ENCODE data around the gene NFKBIZ. TPM values are rescaled to one million over a fixed set of nuclear protein-coding genes. Genes with fewer than 3 reads are reported as not detected.

Gene NFKBIZ
- total RNA-seq, 2 donors from 2014 or later: 25.7 to 38.3 TPM

DNA sequence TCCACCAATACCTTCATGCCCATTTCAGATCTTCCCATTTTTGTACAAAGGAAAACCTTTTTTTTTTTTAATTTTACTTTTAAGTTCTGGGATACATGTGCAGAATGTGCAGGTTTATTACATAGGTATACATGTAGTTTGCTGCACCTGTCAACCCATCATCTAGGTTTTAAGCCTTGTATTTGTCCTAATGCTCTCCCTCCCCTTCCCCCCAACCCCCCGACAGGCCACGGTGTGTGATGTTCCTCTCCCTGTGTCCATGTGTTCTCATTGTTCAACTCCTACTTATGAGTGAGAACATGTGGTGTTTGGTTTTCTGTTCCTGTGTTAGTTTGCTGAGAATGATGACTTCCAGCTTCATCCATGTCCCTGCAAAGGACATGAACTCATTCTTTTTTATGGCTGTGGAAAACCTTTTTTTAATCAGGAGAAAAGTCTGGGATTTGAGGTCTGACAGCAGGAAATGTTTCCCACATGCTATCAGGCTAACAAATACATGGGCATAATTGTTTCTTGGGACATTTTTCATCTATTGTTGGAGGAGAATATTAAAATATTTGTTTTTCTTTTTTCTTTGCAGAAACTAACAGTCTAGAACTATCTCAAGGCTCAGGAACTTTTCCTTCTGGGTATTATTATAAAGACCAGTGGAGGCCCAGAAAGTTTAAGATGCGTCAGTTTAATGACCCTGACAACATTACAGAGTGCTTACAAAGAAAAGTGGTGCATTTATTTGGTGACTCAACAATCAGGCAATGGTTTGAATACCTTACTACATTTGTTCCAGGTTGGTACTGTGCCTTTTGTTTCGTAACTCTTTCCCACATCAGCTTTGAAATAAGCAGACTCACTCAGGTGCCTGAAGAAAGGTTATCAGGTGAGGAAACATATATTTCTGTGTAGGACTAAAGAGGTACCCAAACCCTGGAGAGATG, 32.8 kb upstream of the NFKBIZ start:
- Histone ChIP-seq H3K27ac (no peak overlapping the region), H3K36me3 (no peaks in the 10 kb centered on the region), H3K4me1 (replicated peaks) (no peaks in the 10 kb centered on the region), H3K4me3 (no peak overlapping the region), H3K9me3 (no peaks in the 10 kb centered on the region), H3K27me3 (replicated peaks; ENCODE audit: insufficient read depth) (no peaks in the 10 kb centered on the region)
- no peak for DNase-seq (ENCODE audit: low spot score)
- intact Hi-C loops (cut with DNase I): loop anchor here (10.0 kb wide), 2 partner anchors 318 to 718 kb away; no protein-coding TSS in a partner anchor
- TF ChIP-seq, protein P1, sequence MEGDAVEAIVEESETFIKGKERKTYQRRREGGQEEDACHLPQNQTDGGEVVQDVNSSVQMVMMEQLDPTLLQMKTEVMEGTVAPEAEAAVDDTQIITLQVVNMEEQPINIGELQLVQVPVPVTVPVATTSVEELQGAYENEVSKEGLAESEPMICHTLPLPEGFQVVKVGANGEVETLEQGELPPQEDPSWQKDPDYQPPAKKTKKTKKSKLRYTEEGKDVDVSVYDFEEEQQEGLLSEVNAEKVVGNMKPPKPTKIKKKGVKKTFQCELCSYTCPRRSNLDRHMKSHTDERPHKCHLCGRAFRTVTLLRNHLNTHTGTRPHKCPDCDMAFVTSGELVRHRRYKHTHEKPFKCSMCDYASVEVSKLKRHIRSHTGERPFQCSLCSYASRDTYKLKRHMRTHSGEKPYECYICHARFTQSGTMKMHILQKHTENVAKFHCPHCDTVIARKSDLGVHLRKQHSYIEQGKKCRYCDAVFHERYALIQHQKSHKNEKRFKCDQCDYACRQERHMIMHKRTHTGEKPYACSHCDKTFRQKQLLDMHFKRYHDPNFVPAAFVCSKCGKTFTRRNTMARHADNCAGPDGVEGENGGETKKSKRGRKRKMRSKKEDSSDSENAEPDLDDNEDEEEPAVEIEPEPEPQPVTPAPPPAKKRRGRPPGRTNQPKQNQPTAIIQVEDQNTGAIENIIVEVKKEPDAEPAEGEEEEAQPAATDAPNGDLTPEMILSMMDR (IDR thresholded peaks at IDR 0.05): no peak
- TF ChIP-seq POLR2A (IDR thresholded peaks at IDR 0.05): no peak
- no peak for TF ChIP-seq POLR2AphosphoS5 (IDR thresholded peaks at IDR 0.05)
- 46% methylated on average over 4 of the region's 4 CpGs for WGBS

- Histone ChIP-seq H3K36me3 (no peaks in the 10 kb centered on the region), H3K4me1 (replicated peaks) (no peaks in the 10 kb centered on the region), H3K27ac (no peak overlapping the region), H3K9me3 (no peaks in the 10 kb centered on the region), H3K27me3 (replicated peaks; ENCODE audit: insufficient read depth) (no peaks in the 10 kb centered on the region), H3K4me3 (no peak overlapping the region)
- WGBS: 97% methylated on average over 5 of the region's 5 CpGs
- DNase-seq (ENCODE audit: low spot score): no peak
- intact Hi-C loops (cut with DNase I): loop anchor here (10.0 kb wide), 2 partner anchors 317 to 717 kb away; no protein-coding TSS in a partner anchor
- TF ChIP-seq, protein P1 (IDR thresholded peaks at IDR 0.05): no peak
- TF ChIP-seq POLR2AphosphoS5 (IDR thresholded peaks at IDR 0.05) (no peak), POLR2A (IDR thresholded peaks at IDR 0.05) (no peak)
Measured at GRCh38 chr3:101817992-101818391, 31.3 kb upstream of the NFKBIZ start.

- 91% methylated on average over 2 of the region's 2 CpGs for WGBS
- no peaks in the 10 kb centered on the region for H3K4me1 ChIP-seq (replicated peaks)
- H3K9me3 ChIP-seq: no peaks in the 10 kb centered on the region
- H3K36me3 ChIP-seq: no peaks in the 10 kb centered on the region
- DNase-seq (ENCODE audit: low spot score): no peak
- no peaks in the 10 kb centered on the region for H3K27me3 ChIP-seq (replicated peaks; ENCODE audit: insufficient read depth)
- no peak overlapping the region for H3K4me3 ChIP-seq
- TF ChIP-seq, protein P1 (IDR thresholded peaks at IDR 0.05): no peak
- TF ChIP-seq POLR2AphosphoS5 (IDR thresholded peaks at IDR 0.05) (no peak), POLR2A (IDR thresholded peaks at IDR 0.05) (no peak)
- intact Hi-C loops (cut with DNase I): loop anchor here (10.0 kb wide), 2 partner anchors 315 to 715 kb away; no protein-coding TSS in a partner anchor
- no peak overlapping the region for H3K27ac ChIP-seq
Measured at GRCh38 chr3:101819649-101820206, 29.6 kb upstream of the NFKBIZ start.

GRCh38 chr3:101821503-101821902, 27.8 kb upstream of the NFKBIZ start:
- no peak overlapping the region for H3K27ac ChIP-seq
- 94% methylated on average over 19 of the region's 19 CpGs for WGBS
- TF ChIP-seq POLR2AphosphoS5 (IDR thresholded peaks at IDR 0.05) (no peak), POLR2A (IDR thresholded peaks at IDR 0.05) (no peak)
- TF ChIP-seq, protein P1 (IDR thresholded peaks at IDR 0.05): no peak
- H3K27me3 ChIP-seq (replicated peaks; ENCODE audit: insufficient read depth): no peaks in the 10 kb centered on the region
- DNase-seq (ENCODE audit: low spot score): no peak
- intact Hi-C loops (cut with DNase I): no loop called here
- no peaks in the 10 kb centered on the region for H3K36me3 ChIP-seq
- H3K4me3 ChIP-seq: no peak overlapping the region
- no peaks in the 10 kb centered on the region for H3K4me1 ChIP-seq (replicated peaks)
- no peaks in the 10 kb centered on the region for H3K9me3 ChIP-seq

Data from prostate gland (tissue), 2 donors.